Erythroblast (primary cell): ENCODE results near the gene TEAD1.

ENCODE experiments used
- GATA1 ChIP-seq: IDR thresholded peaks from 2 replicates; pipeline ENCODE4 v1.6.1; 2011; ENCODE audit warnings: low read depth, mild to moderate bottlenecking, control low read depth, low read length, moderate library complexity
- POLR2A ChIP-seq: IDR thresholded peaks from 2 replicates; pipeline ENCODE4 v1.6.1; 2011; ENCODE audit warnings: mild to moderate bottlenecking, low read length

DNA sequence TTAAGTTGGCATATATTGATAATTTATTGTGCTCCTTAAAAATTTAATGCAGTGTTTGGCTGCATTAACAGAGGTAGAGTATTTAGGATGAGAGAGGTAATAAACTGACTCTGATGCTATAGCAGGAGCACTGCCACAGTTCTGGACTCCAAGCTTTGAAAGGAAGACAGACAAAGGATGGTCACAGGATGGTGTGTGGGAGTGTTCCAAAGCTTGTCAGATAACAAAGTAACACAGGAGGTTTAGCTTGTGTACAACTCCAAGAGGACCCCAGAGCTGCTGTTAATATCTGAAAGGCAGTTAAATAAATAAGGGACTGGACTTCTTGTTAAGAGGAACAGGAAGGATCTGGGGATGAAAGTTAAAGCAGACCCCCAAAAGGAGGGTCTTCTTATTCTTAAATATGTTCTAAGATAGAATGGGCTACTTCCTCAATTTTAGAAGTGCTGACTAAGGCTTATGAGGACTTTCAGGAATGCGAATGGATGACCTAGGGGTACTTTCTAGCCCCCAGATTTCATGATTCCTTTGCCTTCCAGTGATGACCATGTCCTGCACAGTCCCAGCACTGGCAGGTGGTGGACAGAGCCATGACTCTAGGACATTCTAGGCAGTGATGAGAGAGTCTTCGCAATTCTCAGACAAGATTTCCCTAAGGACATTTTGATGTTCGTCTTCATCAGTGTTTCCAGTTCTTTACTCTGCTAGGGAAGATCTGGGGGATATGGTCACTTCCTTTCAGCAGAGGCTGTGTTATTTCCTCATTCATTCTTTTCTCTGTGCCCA lies 185.8 kb downstream of the TEAD1 start:
- TF ChIP-seq POLR2A (no peak), GATA1 (no peak)
